NCI-H187 treated with DMSO at 0.1 percent for 48 hours (cell line): ENCODE results near the gene MUC5AC.

ENCODE experiments used
- DNase-seq: peaks from one replicate; lab custom pipeline; 2025; lab: John Stamatoyannopoulos, UW

The MUC5AC gene

GRCh38 chr11:1121331-1121812, 36.4 kb upstream of the MUC5AC start:
- no peak for DNase-seq

GRCh38 chr11:1121813-1122663, 35.7 kb upstream of the MUC5AC start:
- DNase-seq, result no peak

DNA sequence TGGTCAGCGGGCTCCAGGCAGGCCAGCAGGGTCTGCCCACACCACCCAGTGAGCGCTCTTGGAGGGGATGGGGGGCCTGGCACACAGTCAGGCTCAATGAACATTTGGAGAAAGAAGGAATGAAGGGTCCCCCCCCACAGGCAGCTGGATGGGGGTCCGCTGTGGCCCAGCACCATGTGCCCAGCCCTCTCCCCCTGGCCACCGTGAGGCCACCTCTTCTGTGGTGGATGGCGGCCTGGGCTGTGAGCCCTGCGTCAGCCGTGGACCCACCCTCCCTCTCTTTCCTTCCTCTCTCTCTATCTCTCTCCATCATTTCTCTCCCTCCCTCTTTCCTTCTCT, 35.1 kb upstream of the MUC5AC start:
- DNase-seq, result no peak

- no peak for DNase-seq
These were observed 33.8 kb upstream of the MUC5AC start for GRCh38 chr11:1123970-1124369.

DNA sequence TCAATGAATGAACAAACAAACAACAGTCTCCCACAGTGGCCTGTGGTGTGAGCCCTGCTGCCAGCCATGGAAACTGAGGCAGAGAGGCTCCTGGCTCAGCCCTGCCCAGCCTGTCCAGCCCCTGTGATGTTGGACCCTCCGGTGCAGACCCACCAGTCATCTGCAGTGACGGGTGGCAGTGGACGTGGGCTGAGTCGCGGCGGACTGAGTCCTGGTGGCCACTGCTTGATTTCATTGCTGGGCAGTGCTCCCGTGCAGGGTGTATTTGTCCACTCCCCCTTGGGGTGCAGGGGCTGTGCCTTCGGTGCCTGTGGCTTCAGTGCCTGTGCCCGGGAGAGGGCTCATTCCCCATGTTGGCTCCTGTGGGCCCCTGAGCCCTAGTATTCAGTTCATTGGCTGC, 31.9 kb upstream of the MUC5AC start:
- no peak for DNase-seq

- no peak for DNase-seq
These were observed 31.2 kb upstream of the MUC5AC start for GRCh38 chr11:1126491-1126926.

DNA sequence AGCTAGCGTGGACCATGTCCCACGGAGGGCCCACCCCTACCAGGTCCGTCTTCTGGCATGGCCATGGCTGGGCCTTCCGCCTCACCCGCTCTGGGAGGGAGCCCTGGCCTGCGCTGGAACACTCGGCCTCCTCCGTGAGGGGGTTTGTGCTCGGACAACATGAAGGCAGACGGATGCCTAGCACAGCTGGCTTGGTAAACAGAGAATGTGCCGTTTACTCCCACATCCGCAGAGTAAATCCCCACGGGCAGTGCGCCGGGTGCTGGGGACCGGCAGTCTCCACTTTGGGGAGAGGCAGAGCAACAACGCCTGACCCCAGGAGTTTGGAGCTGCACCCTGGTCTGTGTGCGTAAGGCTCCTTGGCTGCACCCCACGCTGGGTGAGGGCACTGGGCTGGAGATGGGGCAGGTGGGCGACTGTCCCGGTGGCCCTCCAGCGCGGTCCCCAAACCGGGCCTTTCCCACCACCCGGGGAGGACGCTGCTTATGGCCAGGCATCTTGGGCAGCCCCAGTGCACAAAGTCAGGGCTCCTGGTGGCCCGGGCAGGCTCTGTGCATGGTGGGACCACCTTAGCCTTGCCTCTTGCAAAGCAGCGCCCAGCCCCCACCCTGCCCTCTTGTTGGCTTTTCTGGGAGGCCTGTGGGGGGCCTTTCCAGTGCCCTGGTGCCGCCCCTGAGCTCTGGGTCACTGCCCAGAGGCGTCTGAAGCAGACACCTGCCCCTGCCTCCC, 30.7 kb upstream of the MUC5AC start:
- no peak for DNase-seq

DNA sequence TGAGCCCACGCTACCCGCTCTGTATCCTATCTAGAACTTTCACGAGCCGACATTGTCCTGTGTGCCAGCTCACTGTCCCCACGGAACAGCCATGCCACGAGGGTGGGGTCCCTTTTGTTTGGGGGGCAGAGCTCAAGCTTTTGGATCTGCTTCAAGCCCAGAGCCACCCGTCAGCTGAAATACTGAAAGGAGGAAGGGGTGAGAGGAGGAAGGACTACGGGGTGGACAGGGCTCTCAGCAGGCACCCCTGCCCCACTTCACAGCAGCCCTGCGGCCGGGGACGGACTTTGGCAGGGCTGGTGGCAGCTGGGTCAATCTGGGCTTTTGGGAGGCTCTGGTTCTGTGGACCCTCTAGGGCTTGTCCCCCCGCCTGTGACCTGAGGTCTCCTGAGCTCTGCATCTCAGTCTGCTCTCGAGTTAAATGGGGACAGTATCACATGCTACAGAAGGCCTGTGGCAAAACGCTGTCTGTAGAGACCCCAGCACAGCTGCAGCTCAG, 30.0 kb upstream of the MUC5AC start:
- no peak for DNase-seq

- no peak for DNase-seq
These were observed 29.2 kb upstream of the MUC5AC start for GRCh38 chr11:1128311-1129142.

DNA sequence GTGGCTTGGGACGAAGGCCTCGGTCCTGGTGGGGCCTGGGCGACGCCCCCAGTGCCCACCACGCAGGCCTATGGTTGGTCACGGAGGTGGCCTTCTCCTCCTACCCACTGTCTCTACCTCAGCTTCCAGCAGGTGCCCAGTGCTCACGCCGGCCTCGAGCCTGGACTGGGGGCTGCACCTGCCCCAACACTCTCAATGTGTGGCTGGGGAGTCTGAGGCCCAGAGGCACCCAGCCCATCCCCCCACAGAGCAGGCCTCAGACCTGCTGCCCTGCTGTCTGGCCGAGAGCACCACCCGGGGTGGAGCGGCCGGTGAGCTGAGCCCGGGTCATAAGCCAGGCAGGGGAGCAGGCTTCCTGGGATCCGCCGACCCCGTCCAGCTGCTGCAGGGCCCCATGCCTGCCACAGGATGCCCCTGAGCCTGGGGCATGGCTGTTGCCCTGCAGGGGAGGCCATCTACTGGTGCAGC, 28.6 kb upstream of the MUC5AC start:
- DNase-seq, result no peak

GRCh38 chr11:1129611-1130160, 28.1 kb upstream of the MUC5AC start:
- no peak for DNase-seq

- no peak for DNase-seq
These were observed 27.3 kb upstream of the MUC5AC start for GRCh38 chr11:1130276-1131032.

GRCh38 chr11:1131033-1131911, 26.5 kb upstream of the MUC5AC start:
- no peak for DNase-seq

DNA sequence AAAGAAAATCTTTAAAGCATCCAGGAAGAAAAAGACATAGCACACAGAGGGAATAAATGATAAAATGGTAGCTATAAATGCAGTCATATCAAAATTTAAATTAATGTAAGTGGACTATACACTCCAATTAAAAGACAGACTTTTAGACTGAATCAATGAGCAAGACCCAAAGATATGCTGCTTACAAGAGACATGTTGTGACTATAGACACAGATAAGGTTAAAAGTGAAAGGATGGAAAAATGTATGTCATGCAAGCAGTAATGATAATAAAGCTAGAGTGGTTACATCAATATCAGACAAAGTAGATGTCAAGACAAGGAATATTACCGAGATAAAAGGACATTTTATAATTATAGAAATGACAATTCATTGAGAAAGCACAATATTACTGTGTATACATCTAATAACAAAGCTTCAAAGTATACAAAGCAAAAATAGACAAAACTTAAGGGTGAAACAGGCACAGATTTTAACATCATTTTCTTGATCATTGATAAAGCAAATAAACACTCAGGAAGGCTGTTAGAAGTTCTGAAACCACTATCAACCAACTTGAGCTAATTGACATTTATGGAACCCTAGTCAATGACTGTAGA, 22.8 kb upstream of the MUC5AC start:
- no peak for DNase-seq

DNA sequence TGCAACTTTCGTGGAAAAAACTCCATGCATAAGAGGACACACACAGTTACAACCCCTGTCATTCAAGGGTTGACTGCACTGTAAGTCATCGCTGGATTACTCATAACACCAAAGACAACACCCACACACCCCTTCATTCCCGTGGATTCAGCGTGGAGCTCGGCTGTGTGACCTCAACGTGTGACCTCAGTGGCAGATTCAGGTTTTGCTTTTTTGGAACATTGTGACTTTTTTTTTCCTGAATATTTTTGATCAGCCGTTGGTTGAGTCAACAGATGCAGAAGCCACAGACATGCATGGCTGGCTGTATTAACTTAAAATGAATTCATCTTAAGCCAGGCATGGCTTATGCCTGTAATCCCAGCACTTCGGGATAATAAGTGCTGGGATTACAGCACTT, 19.7 kb upstream of the MUC5AC start:
- no peak for DNase-seq

DNA sequence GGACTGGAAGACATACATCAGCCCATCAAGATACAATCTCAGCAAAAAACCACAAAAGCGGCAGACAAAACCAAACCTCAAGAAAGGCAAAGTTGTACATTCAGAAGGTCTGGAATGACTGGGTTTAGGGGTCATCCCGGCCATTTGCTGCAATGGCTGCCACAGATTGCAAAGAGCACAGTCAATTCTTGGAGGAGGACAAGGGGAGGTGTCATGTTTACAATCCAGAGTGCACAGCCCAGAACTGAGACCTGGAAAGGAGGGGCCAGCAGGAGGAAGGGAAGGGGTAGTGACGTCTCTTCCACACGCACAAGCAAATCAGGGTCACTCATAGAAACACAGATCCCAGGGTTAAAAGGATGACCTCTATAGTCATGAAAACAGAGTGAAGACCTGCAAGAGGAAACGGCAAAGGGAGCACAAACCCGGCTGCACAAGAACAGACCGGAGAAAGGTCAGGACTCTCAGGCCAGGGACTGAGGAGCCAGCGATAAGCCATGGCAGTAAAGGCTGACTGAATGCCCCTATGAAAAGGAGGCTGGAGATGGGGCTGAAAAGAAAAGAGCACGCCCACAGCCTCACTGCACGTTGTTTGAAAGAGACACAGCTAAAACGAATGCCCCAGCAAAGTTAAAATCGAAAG, 18.2 kb upstream of the MUC5AC start:
- no peak for DNase-seq

- DNase-seq, result no peak
These were observed 16.9 kb upstream of the MUC5AC start for GRCh38 chr11:1140642-1141490.

- no peak for DNase-seq
These were observed 11.4 kb upstream of the MUC5AC start for GRCh38 chr11:1146365-1146764.
